Muscle of arm (tissue), 12 donors: ENCODE results near the gene RNF126. TPM values are rescaled to one million over a fixed set of nuclear protein-coding genes. Genes with fewer than 3 reads are reported as not detected.
"Not testable (repeated sequence)": the region's sequence is repeated elsewhere in the genome, so short reads cannot be mapped to it uniquely, and the experiment has no call there.

Source experiments
- DNase-seq: peaks from one replicate; pipeline ENCODE4 v3.0.0-alpha.2; 2013
- polyA plus RNA-seq, 12 donors: library from polyadenylated mRNA; unstranded; fragments of 120-200 nt; gene quantifications; one replicate each; pipeline ENCODE4 v1.2.1, GENCODE V29; 2013; ENCODE audit not compliant: insufficient read length in 12 of 12

RNF126 gene
- polyA plus RNA-seq, 12 donors = 17.8 to 52.8 (median 19.0) TPM; not detected in 1

DNA sequence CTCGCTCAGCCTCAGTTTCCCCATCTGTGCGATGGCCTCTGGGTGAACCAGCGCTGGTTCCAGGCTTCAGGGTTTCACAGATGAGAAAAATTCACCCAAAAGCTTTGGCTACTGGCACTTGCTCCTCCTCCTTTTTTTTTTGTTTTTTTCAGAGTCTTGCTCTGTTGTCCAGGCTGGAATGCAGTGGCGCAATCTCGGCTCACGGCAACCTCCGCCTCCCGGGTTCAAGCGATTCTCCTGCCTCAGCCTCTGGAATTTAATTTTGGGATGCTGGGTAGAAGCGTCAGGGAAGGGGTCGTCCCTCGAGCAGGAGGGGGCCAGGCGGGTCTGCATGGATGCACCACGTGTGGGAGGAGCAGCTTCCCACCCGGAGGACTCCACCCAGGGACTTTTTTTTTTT, 25.2 kb upstream of the RNF126 start:
- no peak for DNase-seq

DNA sequence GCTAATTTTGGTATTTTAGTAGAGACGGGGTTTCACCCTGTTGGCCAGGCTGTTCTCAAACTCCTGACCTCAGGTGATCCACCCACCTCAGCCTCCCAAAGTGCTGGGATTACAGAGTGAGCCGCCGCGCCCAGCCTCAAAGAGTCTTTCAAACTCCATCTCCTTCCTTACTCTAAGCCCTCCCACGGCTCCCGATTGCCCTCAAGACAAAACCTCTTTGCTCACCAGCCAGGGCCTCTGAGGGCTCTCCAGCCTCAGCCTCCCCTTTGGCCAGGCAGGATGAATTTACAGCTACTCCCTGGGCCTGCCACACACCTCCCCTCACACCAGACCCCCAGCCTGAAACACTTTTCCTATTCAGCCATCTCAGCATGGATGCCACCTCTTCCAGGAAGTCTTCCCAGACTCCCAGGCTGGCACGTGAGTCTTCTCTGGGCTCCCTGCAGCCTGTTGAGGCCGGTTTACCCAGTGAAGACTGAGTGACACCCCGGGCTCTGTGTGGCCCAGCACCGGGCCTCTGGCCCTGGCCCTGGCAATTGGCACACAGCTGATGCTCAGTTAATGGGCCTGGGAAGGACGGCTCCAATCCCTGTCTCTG, 24.7 kb upstream of the RNF126 start:
- DNase-seq = no peak

DNA sequence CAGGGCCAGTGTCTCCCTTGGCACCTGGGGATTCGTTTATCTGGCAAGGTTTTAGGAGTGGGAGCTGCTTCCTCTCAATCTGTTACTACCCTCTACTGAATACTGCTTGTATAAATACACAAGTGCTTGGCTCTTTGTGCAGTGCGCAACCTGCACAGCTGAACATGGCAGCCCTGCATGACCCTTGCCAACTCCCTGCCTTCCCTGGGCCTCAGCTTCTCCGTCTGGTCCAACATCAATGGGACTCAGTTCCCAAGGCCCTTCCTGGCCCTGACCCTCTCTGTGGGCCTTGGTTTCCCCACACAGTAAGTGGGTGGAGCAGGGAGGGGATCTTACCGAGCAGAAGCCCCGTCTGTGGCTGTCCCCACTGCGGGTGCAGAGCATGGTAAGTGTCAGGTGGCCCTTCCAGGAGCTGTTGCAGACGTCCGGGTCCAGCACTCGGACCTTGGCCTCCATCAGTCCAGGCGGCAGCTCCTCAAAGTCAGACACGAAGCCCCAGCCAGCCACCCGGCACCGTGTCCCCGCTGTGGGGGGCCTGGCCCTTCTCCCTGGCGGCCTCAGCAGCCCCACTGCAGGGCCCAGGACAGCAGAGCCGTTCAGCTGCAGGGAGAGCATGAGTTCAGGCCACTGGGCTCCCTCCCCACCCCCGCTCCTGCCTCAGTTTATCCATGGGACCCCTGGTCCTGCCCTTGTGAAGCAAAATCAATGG, 23.7 kb upstream of the RNF126 start:
- no peak for DNase-seq

DNA sequence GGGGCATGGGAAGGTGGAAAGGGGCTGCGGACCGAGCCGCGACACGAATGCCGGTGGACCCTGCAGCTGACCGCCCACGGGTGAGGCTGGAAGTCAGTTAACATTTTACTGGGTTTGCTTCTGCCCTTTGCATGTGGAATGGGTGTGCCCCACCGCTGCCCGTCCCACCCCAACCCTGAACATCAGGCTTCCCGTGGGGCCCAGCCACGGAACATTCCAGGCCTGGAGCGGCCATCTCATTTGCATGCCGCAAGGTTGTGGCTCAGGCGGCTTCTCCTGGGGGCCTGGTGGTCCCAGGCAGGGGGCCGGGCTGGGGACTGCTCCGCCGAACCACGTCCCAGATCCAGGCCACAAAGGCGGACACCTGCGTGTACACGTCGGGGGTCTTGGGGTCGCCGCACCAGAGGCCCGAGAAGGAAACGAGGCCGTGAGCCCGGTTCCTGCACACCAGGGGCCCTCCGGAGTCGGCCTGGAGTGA, 22.5 kb upstream of the RNF126 start:
- DNase-seq = no peak

DNA sequence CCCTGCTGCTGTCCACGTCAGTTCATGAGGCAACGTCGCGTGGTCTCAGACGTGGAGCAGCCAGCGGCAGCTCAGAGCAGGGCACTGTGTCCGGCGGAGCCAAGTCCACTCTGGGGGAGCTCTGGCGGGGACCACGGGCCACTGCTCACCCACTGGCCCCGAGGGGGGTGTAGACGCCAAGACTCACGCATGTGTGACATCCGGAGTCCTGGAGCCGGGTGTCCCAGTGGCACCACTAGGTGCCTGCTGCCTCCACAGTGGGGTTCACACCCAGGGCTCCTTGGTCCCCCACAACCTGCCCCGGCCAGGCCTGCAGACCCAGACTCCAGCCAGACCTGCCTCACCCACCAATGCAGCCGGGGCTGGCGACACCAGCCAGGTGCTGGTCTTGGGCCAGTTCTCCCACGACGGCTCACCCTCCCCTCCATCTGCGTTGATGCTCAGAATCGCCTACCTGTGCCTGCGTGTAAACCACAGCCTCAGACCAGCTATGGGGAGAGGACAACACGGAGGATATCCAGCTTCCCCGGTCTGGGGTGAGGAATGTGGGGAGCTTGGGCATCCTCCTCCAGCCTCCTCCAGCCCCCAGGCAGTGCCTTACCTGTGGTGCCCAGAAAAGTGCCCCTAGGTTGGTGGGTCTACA, 19.8 kb upstream of the RNF126 start:
- no peak for DNase-seq

DNA sequence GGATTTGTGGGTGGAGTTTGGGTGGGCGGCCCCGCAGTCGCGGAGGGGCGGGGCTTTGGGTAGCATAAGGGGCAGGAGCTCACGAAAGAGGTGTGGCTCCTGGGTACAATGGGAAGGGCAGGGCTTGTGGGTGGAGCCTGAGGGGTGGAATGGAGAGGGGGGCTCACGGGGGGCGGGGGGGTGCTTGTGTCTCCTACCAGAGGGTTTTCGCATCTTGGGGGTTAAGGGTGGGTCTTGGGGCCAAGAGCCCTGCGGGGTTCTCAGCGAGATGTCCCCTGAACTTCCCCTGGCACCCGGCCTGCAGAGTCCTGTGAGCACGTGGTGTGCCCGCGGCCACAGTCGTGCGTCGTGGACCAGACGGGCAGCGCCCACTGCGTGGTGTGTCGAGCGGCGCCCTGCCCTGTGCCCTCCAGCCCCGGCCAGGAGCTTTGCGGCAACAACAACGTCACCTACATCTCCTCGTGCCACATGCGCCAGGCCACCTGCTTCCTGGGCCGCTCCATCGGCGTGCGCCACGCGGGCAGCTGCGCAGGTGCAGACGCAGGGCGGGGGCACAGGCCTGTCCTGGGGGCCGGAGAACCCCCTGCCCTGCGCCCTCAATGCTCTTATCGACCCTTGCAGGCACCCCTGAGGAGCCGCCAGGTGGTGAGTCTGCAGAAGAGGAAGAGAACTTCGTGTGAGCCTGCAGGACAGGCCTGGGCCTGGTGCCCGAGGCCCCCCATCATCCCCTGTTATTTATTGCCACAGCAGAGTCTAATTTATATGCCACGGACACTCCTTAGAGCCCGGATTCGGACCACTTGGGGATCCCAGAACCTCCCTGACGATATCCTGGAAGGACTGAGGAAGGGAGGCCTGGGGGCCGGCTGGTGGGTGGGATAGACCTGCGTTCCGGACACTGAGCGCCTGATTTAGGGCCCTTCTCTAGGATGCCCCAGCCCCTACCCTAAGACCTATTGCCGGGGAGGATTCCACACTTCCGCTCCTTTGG, 18.3 kb upstream of the RNF126 start:
- DNase-seq = no peak

DNA sequence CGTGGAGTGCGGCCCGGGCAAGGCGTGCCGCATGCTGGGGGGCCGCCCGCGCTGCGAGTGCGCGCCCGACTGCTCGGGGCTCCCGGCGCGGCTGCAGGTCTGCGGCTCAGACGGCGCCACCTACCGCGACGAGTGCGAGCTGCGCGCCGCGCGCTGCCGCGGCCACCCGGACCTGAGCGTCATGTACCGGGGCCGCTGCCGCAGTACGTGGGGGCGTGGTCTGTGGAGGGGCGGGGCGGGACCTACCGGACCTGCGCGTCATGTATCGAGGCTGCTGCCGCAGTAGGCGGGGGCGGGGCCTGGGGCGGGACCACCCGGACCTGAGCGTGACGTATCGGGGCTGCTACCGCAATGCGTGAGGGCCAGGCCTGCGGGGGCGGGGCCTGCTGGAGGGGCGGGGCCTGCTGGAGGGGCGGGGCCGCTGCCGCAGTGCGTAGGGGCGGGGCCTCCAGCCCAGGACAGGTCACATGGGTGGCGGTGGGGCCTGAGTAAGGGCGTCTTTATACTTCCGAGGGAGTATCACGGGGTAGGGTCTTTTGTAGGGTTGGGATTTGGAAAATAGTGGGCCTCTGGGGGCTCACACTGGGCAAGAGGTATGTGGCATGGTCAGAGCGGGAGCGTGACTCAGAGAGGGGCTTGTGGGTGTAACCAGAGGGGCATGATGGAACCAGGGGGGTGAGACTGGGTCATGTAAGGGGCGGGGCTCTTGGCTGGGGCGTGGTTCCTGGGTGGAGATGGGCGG, 17.4 kb upstream of the RNF126 start:
- DNase-seq = peak; percentile 96

GRCh38 chr19:679418-680286, 16.6 kb upstream of the RNF126 start:
- peak; percentile 83 for DNase-seq

DNA sequence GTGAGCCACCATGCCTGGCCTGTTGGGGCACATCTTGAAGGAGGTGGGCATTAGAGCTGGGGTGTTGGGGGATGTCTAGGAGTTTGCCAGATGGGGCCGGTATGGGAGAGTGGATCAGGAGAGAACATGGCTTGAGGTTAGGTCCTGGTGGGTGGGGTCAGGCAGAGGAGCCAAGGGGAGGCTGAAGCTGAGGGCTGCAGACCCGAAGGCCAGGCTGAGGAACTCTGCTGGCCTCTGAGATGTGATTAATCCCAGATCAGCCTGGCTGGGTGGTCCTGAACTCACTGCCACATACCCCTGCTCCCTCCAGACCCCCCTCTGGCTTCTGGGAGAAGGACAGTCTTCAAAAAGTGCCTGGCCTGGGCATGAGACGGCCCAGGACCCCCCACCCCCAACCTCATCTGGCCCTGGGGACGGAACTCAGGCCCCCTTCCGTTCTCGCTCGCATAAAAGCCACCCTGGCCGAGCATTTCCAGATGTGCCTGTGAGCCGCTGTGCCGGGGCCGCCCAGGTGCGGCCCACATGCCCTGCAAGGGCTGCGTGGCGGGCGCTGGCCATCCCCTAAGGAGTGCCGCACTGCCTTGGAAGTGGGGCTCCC, 15.9 kb upstream of the RNF126 start:
- no peak for DNase-seq

GRCh38 chr19:677601-678436, 14.8 kb upstream of the RNF126 start:
- no peak for DNase-seq

DNA sequence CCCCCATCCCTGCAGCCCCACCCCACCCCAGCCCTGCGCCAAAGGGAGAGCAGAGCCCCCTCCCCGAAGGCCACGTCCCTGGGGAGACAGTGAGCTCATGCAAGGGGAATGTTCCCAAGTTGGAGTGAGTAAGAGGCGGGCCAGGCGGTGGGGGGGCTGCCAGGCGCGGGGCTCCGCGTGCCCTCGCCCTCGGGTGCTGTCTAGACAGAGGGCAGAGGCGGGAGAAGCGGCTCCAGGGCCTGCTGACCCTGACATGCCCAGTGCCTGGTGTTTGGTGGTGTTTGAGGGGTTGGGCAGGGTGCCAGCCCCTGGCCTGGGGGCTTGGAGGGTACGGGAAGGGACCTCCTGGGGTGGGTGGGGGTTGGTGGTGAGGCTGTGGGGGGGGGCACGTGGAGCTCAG, 14.2 kb upstream of the RNF126 start:
- DNase-seq = no peak

DNA sequence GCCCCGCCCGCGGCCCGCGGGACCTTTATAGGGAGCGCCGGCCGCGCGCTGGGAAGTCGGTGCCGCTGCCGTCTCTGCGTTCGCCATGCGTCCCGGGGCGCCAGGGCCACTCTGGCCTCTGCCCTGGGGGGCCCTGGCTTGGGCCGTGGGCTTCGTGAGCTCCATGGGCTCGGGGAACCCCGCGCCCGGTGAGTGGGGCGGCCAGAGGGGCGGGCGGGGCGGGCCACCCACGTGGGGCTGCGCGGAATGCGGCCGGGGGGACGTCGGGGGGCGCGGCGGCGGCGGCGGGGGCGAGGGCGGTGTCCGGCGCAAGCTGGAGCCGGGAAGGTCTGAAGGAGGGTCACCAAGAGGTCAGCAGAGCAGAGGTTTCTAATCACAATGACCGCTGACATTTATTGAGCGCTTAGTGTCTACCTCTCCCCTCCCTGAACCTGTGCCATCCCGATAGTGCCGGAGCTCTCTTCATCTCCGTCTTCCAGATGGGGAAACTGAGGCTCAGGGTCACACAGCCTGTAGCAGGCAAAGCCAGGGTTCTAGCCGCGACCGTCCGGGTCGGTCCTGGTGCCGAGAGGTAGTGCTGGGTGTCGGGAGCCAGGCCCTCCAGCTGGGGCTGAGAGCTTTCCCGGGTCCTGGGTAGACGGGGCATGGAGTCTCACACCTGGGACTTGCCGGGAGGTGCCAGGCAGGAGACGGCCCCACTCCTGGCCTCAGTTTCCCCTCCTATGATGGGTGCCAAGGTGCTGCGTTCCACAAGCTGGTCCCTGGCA, 13.5 kb upstream of the RNF126 start, which contains the start of gene FSTL3:
Gene FSTL3 (plus strand): TSS at position 54 of the 767 bp plus-strand sequence. CDS start 32 bp downstream, at position 86.
- no peak for DNase-seq

- no peak for DNase-seq
Measured at GRCh38 chr19:676007-676338, 13.0 kb upstream of the RNF126 start.

GRCh38 chr19:674282-675151, 11.5 kb upstream of the RNF126 start:
- no peak for DNase-seq

DNA sequence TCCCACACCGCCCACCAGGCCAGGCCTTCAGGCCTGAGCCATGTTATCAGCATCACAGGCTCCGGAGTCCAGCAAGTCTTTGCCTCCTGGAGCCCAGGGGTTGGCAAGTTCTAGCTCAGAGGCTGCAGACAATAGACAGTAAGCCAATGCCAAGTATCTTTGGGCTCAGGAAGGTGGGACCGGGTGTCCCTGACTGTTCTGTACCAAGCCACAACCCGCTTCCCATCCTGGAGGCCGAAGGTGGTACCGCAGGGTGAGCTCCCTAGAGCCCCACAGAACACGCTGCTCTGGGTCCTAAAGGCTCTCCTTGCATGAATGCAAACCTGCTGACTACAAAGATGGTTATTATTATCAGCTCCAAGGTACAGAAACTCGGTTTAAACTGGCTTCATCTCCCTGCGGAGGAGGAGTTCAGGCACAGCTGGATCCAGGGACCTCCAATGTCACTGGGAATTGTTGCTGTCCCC, 7.6 kb upstream of the RNF126 start:
- no peak for DNase-seq

DNA sequence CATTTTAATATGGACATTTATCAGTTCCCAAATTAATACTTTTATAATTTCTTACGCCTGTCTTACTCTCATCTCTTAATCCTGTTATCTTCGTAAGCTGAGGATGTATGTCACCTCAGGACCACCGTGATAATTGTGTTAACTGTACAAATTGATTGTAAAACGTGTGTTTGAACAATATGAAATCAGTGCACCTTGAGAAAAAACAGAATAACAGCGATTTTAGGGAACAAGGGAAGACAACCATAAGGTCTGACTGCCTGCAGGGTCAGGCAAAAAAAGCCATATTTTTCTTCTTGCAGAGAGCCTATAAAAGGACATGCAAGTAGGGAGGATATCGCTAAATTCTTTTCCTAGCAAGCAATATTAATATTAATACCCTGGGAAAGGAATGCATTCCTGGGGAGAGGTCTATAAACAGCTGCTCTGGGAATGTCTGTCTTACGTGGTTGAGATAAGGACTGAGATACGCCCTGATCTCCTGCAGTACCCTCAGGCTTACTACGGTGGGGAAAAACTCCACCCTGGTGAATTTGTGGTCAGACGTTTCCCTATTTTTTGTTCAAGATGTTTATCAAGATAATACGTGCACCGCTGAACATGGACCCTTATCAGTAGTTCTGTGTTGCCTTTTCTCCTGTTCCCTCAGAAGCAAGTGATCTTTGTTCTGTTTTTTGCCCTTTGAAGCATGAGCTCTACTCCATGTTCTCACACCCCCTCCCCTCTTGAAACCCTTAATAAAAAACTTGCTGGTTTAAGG, 5.8 kb upstream of the RNF126 start:
- not testable (repeated sequence) for DNase-seq
